Measurements from ENCODE around the gene PPP1R3G. TPM values are rescaled to one million over a fixed set of nuclear protein-coding genes. Genes with fewer than 3 reads are reported as not detected.

Gene PPP1R3G
- total RNA-seq, 1 experiment from 2014 or later, result 0.44 TPM

DNA sequence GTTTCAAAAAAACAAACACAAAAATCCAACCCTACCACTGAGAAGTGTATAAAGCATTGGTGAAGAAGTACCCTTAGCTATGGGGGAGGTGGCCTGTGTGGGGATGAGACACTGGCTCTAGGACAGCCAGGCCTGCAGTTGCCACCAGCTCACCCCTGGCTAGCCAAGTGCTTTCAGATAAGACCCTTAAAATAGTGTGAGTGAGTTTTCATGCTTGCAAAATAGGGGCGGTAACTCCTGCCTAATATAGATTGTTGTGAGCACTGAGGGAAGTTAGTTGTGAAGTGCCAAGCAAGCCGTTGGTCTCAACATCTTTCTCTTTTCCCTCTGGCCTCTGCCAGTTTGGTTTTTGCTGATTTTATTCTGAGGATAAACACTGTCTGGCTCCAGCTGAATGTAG is 11.3 kb downstream of the PPP1R3G start:
- in situ Hi-C loops (cut with HindIII; ENCODE audit: low pct_unique_long_range_greater_than_20kb, low sequenced_read_pairs) (no loop called here), intact Hi-C loops (cut with micrococcal nuclease; ENCODE audit: unreplicated experiment) (no loop called here)
- ATAC-seq, result no peak
- POLR2A ChIA-PET, result no interaction called here
- CTCF ChIA-PET, result no interaction called here
- Histone ChIP-seq H3K27ac (ENCODE audit: low read length) (no peak overlapping the region), H3K4me3 (ENCODE audit: low read depth in 2 of 2, low read length in 2 of 2) (no peak overlapping the region), H3K9me3 (ENCODE audit: control insufficient read depth, insufficient read depth, low read depth, low read length) (no peaks in the 10 kb centered on the region), H3K27me3 (ENCODE audit: control insufficient read depth, insufficient read depth, low read length) (no peaks in the 10 kb centered on the region; the same call in 1 of the 2 replicates), H3K36me3 (ENCODE audit: control insufficient read depth, insufficient read depth, low read length) (no peaks in the 10 kb centered on the region), H3K4me1 (ENCODE audit: control insufficient read depth, insufficient read depth, low read length) (no peaks in the 10 kb centered on the region)
- no TSS peak for BruUV-seq (replicated peaks)
- TF ChIP-seq, protein P1, sequence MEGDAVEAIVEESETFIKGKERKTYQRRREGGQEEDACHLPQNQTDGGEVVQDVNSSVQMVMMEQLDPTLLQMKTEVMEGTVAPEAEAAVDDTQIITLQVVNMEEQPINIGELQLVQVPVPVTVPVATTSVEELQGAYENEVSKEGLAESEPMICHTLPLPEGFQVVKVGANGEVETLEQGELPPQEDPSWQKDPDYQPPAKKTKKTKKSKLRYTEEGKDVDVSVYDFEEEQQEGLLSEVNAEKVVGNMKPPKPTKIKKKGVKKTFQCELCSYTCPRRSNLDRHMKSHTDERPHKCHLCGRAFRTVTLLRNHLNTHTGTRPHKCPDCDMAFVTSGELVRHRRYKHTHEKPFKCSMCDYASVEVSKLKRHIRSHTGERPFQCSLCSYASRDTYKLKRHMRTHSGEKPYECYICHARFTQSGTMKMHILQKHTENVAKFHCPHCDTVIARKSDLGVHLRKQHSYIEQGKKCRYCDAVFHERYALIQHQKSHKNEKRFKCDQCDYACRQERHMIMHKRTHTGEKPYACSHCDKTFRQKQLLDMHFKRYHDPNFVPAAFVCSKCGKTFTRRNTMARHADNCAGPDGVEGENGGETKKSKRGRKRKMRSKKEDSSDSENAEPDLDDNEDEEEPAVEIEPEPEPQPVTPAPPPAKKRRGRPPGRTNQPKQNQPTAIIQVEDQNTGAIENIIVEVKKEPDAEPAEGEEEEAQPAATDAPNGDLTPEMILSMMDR (IDR thresholded peaks at IDR 0.05), result no peak
- TF ChIP-seq TCF7L2 (IDR thresholded peaks at IDR 0.05; ENCODE audit: low read depth, low read length) (no peak), SIN3A (IDR thresholded peaks at IDR 0.05; ENCODE audit: borderline replicate concordance, insufficient read depth, low read depth, low read length) (no peak), POLR2AphosphoS5 (IDR thresholded peaks at IDR 0.05; ENCODE audit: low read depth, low read length) (no peak)
- TF ChIP-seq, protein P2, sequence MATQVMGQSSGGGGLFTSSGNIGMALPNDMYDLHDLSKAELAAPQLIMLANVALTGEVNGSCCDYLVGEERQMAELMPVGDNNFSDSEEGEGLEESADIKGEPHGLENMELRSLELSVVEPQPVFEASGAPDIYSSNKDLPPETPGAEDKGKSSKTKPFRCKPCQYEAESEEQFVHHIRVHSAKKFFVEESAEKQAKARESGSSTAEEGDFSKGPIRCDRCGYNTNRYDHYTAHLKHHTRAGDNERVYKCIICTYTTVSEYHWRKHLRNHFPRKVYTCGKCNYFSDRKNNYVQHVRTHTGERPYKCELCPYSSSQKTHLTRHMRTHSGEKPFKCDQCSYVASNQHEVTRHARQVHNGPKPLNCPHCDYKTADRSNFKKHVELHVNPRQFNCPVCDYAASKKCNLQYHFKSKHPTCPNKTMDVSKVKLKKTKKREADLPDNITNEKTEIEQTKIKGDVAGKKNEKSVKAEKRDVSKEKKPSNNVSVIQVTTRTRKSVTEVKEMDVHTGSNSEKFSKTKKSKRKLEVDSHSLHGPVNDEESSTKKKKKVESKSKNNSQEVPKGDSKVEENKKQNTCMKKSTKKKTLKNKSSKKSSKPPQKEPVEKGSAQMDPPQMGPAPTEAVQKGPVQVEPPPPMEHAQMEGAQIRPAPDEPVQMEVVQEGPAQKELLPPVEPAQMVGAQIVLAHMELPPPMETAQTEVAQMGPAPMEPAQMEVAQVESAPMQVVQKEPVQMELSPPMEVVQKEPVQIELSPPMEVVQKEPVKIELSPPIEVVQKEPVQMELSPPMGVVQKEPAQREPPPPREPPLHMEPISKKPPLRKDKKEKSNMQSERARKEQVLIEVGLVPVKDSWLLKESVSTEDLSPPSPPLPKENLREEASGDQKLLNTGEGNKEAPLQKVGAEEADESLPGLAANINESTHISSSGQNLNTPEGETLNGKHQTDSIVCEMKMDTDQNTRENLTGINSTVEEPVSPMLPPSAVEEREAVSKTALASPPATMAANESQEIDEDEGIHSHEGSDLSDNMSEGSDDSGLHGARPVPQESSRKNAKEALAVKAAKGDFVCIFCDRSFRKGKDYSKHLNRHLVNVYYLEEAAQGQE (IDR thresholded peaks at IDR 0.05; ENCODE audit: insufficient read depth in 1 of 2, low read depth in 2 of 2, low read length in 1 of 2), result no peak
- no peak for DNase-seq (ENCODE audit: low read depth, low spot score)

DNA sequence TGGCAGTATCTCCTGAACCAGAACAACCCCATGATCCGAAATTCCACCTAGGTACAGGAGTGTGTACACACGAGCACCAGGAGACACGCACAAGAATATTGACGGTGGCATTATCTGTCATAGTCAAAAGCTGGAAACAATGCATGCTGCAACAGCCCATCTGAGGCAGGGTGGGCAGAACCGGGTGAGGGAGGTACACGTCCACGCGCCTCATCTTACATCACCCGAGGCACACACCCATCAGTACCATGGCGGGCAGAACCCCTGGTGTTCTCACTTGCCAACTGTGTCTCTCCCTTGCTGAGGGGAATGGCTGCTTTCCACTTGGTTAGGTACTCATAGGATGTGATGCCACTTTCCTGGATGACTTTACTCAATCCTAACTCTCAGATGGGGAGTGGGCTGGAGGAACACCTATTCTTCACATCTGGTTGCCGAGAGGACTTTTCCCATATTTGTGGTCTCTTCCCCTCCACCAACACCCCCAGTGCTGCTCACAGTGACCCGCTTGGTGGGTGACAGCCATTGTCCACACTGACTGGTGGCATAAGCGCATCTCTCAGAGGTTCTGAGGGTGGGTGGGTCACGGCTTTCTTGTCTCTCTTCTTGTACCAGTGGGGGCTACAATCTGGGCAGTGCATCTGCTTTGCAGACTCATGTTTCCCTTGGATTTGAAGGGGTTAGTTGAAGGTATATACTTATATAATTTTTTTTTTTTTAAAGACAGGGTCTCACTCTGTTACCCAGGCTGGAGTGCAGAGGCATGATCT is 13.5 kb downstream of the PPP1R3G start:
- Histone ChIP-seq H3K27me3 (ENCODE audit: control insufficient read depth, insufficient read depth, low read length) (no peaks in the 10 kb centered on the region), H3K27ac (ENCODE audit: low read length) (no peak overlapping the region), H3K36me3 (ENCODE audit: control insufficient read depth, insufficient read depth, low read length) (no peaks in the 10 kb centered on the region), H3K4me3 (ENCODE audit: low read depth in 2 of 2, low read length in 2 of 2) (no peak overlapping the region), H3K4me1 (ENCODE audit: control insufficient read depth, insufficient read depth, low read length) (no peaks in the 10 kb centered on the region), H3K9me3 (ENCODE audit: control insufficient read depth, insufficient read depth, low read depth, low read length) (no peaks in the 10 kb centered on the region)
- in situ Hi-C loops (cut with HindIII; ENCODE audit: low pct_unique_long_range_greater_than_20kb, low sequenced_read_pairs), result no loop called here
- POLR2A ChIA-PET, result no interaction called here
- no peak for ATAC-seq
- no TSS peak for BruUV-seq (replicated peaks)
- TF ChIP-seq, protein P1 (IDR thresholded peaks at IDR 0.05), result no peak
- TF ChIP-seq TCF7L2 (IDR thresholded peaks at IDR 0.05; ENCODE audit: low read depth, low read length) (no peak), SIN3A (IDR thresholded peaks at IDR 0.05; ENCODE audit: borderline replicate concordance, insufficient read depth, low read depth, low read length) (no peak)
- no peak for DNase-seq (ENCODE audit: low read depth, low spot score)
- intact Hi-C loops (cut with micrococcal nuclease; ENCODE audit: unreplicated experiment), result no loop called here
- CTCF ChIA-PET, result no interaction called here
